ENCODE data around the gene VPS11. TPM values are rescaled to one million over a fixed set of nuclear protein-coding genes. Genes with fewer than 3 reads are reported as not detected.

Gene VPS11
- total RNA-seq, 4 donors from 2014 or later: 37.2 to 57.2 (median 47.9) TPM

- Histone ChIP-seq H3K4me1 (peaks cover 31% of the 10 kb centered on the region), H3K4me3 (no peak overlapping the region), H3K27me3 (no peaks in the 10 kb centered on the region), H3K36me3 (peaks cover 3% of the 10 kb centered on the region), H3K9me3 (no peaks in the 10 kb centered on the region), H3K27ac (no peak overlapping the region)
- DNase-seq (ENCODE audit: low spot score in 2 of 2): no peak
- TF ChIP-seq POLR2AphosphoS5 (IDR thresholded peaks at IDR 0.05) (no peak), EP300 (IDR thresholded peaks at IDR 0.05) (no peak), POLR2A (IDR thresholded peaks at IDR 0.05) (no peak)
- TF ChIP-seq, protein P1, sequence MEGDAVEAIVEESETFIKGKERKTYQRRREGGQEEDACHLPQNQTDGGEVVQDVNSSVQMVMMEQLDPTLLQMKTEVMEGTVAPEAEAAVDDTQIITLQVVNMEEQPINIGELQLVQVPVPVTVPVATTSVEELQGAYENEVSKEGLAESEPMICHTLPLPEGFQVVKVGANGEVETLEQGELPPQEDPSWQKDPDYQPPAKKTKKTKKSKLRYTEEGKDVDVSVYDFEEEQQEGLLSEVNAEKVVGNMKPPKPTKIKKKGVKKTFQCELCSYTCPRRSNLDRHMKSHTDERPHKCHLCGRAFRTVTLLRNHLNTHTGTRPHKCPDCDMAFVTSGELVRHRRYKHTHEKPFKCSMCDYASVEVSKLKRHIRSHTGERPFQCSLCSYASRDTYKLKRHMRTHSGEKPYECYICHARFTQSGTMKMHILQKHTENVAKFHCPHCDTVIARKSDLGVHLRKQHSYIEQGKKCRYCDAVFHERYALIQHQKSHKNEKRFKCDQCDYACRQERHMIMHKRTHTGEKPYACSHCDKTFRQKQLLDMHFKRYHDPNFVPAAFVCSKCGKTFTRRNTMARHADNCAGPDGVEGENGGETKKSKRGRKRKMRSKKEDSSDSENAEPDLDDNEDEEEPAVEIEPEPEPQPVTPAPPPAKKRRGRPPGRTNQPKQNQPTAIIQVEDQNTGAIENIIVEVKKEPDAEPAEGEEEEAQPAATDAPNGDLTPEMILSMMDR (IDR thresholded peaks at IDR 0.05): no peak
- 92% methylated on average over 9 of the region's 9 CpGs for WGBS
These were observed 20.8 kb downstream of the VPS11 start for GRCh38 chr11:119088406-119088805.

DNA sequence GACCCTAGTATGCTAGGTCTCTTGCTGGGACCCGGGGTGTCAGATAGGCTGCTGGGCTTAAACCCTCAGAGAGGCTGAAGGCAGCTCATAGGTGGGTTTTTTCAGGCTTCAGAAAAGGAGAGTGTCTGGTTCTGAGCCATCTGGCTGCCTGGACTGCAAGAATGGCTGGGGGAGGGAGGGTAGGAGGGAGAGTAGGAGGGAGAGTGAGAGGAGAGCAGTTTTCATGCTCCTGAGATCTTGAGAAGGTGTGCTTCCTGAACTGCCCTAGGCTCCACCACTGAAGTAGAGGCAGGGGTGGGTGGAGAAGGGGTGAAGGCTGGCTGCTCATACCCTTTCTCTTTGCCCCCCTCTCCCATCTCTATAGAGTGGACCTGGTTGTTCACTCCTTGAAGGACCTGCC is 21.7 kb downstream of the VPS11 start:
- Histone ChIP-seq H3K4me3 (no peak overlapping the region), H3K36me3 (peaks cover 3% of the 10 kb centered on the region), H3K9me3 (no peaks in the 10 kb centered on the region), H3K27me3 (no peaks in the 10 kb centered on the region), H3K4me1 (peaks cover 37% of the 10 kb centered on the region), H3K27ac (no peak overlapping the region)
- TF ChIP-seq POLR2A (IDR thresholded peaks at IDR 0.05) (no peak), POLR2AphosphoS5 (IDR thresholded peaks at IDR 0.05) (no peak), EP300 (IDR thresholded peaks at IDR 0.05) (no peak)
- TF ChIP-seq, protein P1 (IDR thresholded peaks at IDR 0.05): no peak
- 89% methylated on average over 1 of the region's 1 CpG for WGBS
- DNase-seq (ENCODE audit: low spot score in 2 of 2): no peak

DNA sequence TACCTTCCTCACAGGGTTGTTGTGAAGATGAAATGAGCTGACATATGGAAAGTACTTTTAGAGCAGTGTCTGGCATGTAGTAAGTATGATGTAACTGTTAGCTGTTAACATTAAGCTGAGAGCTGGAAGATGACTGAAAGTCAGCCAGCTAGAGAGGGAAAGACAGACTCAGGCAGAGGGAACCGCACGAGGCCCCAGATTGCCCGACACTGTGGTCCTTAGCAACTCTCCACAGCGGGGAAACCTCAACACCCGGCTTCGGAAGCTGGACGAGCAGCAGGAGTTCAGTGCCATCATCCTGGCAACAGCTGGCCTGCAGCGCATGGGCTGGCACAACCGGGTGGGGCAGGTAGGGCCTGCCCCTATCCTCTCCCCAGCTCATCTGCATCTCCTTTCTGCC is 23.6 kb downstream of the VPS11 start:
- Histone ChIP-seq H3K36me3 (peaks cover 3% of the 10 kb centered on the region), H3K4me1 (peaks cover 33% of the 10 kb centered on the region), H3K9me3 (no peaks in the 10 kb centered on the region), H3K4me3 (no peak overlapping the region), H3K27me3 (no peaks in the 10 kb centered on the region), H3K27ac (no peak overlapping the region)
- TF ChIP-seq, protein P1 (IDR thresholded peaks at IDR 0.05): no peak
- TF ChIP-seq POLR2AphosphoS5 (IDR thresholded peaks at IDR 0.05): no peak
- TF ChIP-seq POLR2A (IDR thresholded peaks at IDR 0.05): no peak
- TF ChIP-seq EP300 (IDR thresholded peaks at IDR 0.05): no peak
- DNase-seq (ENCODE audit: low spot score in 2 of 2): no peak
- 66% methylated on average over 9 of the region's 9 CpGs for WGBS

DNA sequence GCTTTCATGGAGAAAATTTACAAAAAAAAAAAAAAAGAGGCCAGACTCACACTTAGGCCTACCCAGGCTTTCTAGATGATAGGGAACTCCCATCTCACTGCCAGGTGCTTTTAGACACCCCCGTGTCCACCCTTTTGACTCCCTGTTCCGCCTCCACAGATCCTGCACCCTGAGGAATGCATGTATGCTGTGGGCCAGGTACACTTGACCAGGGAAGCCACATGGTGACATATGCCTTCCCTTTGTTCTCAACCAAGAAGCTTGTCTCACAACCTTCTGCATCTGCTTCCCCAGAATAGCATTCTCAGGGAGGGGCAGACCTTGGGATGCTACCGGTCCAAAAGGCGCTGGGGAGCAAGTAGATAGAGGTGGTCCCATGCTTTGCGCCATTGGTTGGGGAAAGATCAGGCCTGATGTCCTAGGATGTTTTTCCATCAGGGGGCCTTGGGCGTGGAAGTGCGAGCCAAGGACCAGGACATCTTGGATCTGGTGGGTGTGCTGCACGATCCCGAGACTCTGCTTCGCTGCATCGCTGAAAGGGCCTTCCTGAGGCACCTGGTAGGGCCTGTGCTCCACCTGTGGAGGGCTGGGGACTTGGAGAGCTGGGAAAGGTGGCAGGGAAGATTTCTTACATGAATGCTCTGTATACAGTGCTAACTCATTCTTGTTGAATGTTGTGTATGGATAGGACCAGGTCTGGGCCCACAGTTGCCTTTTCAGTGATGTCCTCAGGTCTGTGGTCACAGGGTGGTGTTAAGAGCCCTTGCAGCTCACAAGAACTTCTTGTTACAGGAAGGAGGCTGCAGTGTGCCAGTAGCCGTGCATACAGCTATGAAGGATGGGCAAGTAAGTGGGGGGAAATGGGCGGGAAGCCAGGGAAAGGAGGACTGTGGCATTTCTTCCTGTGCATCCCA is 24.6 kb downstream of the VPS11 start:
- Histone ChIP-seq H3K4me1 (peaks cover 32% of the 10 kb centered on the region), H3K27ac (no peak overlapping the region), H3K27me3 (no peaks in the 10 kb centered on the region), H3K4me3 (no peak overlapping the region), H3K9me3 (no peaks in the 10 kb centered on the region), H3K36me3 (peaks cover 12% of the 10 kb centered on the region)
- DNase-seq (ENCODE audit: low spot score in 2 of 2): no peak
- 82% methylated on average over 11 of the region's 13 CpGs for WGBS
- TF ChIP-seq, protein P1 (IDR thresholded peaks at IDR 0.05): no peak
- TF ChIP-seq EP300 (IDR thresholded peaks at IDR 0.05) (no peak), POLR2AphosphoS5 (IDR thresholded peaks at IDR 0.05) (no peak), POLR2A (IDR thresholded peaks at IDR 0.05) (no peak)
